ENCODE data around the gene PRF1.
A peak's percentile ranks its signal among the peaks of the same experiment; 100 is the strongest.
"Not testable (repeated sequence)": the region's sequence is repeated elsewhere in the genome, so short reads cannot be mapped to it uniquely, and the experiment has no call there.

The PRF1 gene

DNA sequence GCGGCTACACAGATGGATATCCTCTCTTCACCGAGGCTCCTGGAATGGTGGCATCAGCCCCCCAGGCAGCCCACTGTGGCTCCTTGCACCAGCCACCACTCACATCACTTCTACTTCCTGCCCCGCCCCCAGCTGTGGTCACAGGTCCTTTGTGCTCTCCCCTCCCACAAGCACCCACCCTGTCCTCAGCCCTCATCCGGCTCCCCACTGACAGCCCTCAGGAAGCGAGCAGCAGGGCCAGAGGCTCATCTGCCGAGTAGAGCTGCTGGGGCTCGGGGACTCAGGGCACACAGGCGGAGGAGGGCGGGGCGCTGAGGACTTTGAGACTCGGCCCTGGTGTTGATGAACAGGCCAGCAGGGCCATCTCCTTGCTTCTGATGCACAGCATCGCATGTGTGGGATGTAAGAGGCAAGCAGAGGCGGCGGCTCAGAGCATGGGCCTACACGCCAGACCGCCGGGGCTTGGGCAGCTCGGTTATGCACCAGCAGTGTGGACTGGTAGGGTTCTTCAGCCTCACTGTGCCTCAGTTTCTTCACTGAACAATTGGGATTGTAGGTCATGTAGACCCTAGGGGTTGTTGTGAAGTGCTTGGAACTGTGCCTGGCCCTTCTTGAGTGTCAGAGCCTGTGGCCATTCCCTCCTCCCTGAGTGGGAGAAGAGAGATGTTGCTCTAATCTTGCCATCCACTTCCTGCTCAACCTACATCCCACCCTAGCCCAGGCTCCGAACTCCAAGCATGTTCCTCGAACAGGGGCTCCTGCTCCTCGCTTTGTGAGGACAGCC lies at the start of gene PRF1:
Gene PRF1, minus strand, starts transcription at position 77 of the 784 bp plus-strand sequence. CDS start 1,839 bp downstream, outside the sequence.
- ATAC-seq (peak; percentile 98), DNase-seq (peak; percentile 82 to 90)
- Mint-ChIP-seq H3K4me1 (peaks cover 76% of the 10 kb centered on the region), H3K9me3 (peaks cover 0 to 7% of the 10 kb centered on the region in 2 donors), H3K27ac (peak within 1 kb of the TSS; percentile 75 to 98), H3K27me3 (no peaks in the 10 kb centered on the region), H3K4me3 (peak within 1 kb of the TSS; percentile 92 to 96)

DNA sequence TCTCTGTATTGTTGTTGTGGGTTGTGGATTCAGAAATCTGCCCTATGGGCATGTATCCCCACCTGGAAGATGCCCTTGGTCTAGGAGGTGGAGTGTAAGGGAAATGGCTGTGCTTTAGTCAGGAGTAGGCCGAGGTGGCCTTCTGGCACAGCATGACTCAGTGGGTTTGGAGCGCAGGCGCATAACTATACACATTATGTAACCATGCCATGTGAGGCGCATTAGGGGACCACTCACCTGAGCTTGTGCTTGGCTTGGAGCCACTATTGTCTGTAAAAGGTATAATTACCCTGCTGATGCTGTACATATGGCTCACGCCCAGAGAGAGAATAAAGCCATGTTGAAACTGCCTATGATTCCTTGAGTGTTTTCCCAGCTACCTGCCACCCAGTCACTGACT lies 49.1 kb upstream of the PRF1 start:
- H3K27me3 Mint-ChIP-seq: no peaks in the 10 kb centered on the region

DNA sequence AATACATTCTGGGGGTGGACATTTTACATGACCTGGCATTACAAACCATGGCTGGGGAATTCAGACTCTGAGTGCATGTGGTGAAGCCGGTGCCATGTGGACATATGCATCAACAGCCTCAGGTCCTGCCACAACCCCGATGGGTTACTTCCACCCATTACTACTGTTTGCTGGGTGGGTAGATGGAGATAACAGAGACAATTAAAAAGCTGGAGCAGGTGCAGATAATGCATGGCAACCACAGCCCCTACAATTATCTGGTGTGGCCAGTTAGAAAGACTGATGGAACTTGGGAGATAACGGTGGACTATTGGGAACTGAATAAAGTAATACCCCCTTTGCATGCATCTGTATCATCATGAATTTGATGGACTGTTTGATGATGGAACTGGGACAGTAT lies 48.2 kb upstream of the PRF1 start:
- Mint-ChIP-seq H3K27me3 (no peaks in the 10 kb centered on the region), H3K27ac (no peak overlapping the region), H3K9me3 (peaks cover 24 to 57% of the 10 kb centered on the region in 2 donors), H3K4me3 (no peak overlapping the region), H3K4me1 (peaks cover 2% of the 10 kb centered on the region)
- no peak for DNase-seq
- no peak for ATAC-seq

More for the DNA sequence above, 49.1 kb upstream of the PRF1 start:
- Mint-ChIP-seq H3K4me3 (no peak overlapping the region), H3K27ac (no peak overlapping the region), H3K4me1 (peaks cover 11% of the 10 kb centered on the region), H3K9me3 (peaks cover 24 to 57% of the 10 kb centered on the region in 2 donors)
- DNase-seq: no peak
- ATAC-seq: no peak

DNA sequence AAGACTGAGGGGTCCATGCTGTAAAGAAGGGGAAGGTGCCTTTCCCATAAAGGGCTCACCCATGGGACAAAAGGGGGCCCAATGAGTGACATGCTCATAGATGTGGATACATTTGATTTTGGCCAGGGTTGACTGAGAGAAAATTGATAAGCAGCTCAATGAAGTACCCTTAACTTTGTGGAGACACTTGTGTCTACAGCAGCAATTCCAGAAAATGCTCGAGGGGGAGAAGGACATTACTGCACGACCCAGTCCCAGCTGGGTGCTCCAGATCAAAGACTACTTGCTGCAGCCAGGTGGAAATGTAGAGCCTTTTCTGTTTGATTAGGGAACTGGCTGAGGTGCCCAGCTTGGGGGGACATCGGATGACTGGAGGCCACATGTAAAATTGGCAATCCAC lies 47.6 kb upstream of the PRF1 start:
- Mint-ChIP-seq H3K4me1 (no peaks in the 10 kb centered on the region), H3K27ac (no peak overlapping the region), H3K4me3 (no peak overlapping the region), H3K27me3 (no peaks in the 10 kb centered on the region), H3K9me3 (peaks cover 24 to 57% of the 10 kb centered on the region in 2 donors)
- no peak for ATAC-seq
- DNase-seq: no peak

DNA sequence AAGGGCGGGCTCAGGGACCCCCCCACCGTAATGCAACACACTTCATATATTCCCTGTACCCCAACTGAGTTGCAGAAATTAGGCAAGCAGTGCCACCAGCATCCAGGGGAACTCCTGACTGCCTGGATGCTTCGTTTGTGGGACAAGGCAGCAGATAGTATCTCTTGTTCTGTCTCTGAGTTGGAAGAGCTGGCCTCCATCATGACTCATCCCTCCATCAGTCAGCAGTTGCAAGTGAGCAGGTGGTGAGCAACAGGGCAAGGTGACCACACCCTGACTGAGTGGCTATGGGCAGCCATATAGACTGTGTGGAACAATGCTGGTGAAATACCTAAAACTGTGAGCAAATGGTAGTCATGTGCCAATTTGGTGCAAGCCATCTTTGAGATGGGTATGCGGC lies 47.0 kb upstream of the PRF1 start:
- peaks cover 24 to 57% of the 10 kb centered on the region in 2 donors for H3K9me3 Mint-ChIP-seq
- no peaks in the 10 kb centered on the region for H3K4me1 Mint-ChIP-seq
- DNase-seq (no peak), ATAC-seq (peak; percentile 52)
- no peak overlapping the region for H3K4me3 Mint-ChIP-seq
- H3K27me3 Mint-ChIP-seq: no peaks in the 10 kb centered on the region
- no peak overlapping the region for H3K27ac Mint-ChIP-seq

DNA sequence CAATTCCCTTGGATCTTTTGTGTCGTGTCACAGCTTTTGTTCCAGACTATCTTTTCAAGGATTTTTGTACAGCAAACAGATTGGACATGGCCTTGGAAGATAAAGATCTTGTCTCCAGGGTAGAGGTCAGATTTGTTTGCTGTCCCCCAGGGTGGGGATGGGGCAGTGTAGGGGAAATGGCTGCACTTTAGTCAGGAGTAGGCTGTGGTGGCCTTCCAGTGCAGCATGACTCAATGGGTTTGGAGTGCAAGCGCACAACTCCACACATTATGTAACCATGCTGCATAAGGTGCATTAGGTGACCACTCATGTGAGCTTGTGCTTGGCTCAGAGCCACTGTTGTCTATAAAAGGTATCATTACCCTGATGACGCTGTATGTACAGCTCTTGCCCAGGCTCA lies 45.9 kb upstream of the PRF1 start:
- ATAC-seq (no peak), DNase-seq (no peak)
- Mint-ChIP-seq H3K27ac (no peak overlapping the region), H3K4me1 (no peaks in the 10 kb centered on the region), H3K4me3 (no peak overlapping the region), H3K27me3 (no peaks in the 10 kb centered on the region), H3K9me3 (peaks cover 24 to 57% of the 10 kb centered on the region in 2 donors)

DNA sequence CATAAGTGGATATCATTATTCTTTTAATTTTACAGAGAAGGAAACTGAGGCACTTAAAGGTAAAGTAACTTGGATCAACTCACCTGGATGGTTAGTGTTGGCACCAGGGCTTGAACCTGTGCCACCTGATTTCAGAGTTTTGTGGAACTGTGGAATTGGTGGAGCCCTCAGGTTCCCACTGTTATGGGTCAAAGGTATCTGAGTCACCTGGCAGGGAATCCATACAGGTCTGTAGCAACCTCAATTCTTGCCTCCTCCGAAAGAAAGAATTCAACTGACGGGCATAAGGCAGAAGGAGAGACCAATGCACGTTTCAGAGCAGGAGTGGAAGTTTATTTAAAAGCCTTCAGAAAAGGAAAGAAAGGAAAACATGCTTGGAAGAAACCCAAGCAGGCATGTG lies 44.5 kb upstream of the PRF1 start:
- no peak overlapping the region for H3K27ac Mint-ChIP-seq
- peaks cover 24 to 51% of the 10 kb centered on the region in 2 donors for H3K9me3 Mint-ChIP-seq
- H3K27me3 Mint-ChIP-seq: no peaks in the 10 kb centered on the region
- no peak for DNase-seq
- no peak overlapping the region for H3K4me3 Mint-ChIP-seq
- no peak for ATAC-seq
- H3K4me1 Mint-ChIP-seq: no peaks in the 10 kb centered on the region

DNA sequence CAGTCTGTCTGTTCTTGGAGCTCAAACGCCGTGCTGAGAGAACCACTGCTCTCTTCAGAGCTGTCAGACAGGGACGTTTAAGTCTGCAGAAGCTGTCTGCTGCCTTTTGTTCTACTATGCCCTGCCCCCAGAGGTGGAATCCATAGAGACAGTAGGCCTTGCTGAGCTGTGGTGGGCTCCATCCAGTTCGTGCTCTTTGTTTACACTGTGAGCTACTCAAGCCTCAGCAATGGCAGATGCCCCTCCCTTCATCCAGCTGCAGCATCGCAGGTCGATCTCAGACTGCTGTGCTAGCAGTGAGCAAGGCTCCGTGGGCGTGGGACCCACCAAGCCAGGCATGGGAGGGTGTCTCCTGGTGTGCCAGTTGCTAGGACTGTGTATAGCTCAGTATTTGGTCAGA lies 42.4 kb upstream of the PRF1 start:
- H3K4me1 Mint-ChIP-seq, H3K27ac Mint-ChIP-seq, H3K4me3 Mint-ChIP-seq, H3K27me3 Mint-ChIP-seq, ATAC-seq, DNase-seq: not testable (repeated sequence)
- H3K9me3 Mint-ChIP-seq: peaks cover 13 to 30% of the 10 kb centered on the region in 2 donors

DNA sequence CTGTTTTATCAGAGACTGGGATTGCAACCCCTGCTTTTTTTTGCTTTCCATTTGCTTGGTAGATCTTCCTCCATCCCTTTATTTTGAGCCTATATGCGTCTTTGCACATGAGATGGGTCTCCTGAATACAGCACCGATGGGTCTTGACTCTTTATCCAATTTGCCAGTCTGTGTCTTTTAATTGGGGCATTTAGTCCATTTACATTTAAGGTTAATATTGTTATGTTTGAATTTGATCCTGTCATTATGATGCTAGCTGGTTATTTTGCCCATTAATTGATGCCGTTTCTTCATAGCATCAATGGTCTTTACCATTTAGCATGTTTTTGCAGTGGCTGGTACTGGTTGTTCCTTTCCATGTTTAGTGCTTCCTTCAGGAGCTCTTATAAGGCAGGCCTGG lies 40.7 kb upstream of the PRF1 start:
- not testable (repeated sequence) for H3K27me3 Mint-ChIP-seq, H3K27ac Mint-ChIP-seq, H3K4me1 Mint-ChIP-seq, H3K4me3 Mint-ChIP-seq, ATAC-seq, DNase-seq
- H3K9me3 Mint-ChIP-seq: peaks cover 4 to 13% of the 10 kb centered on the region in 2 donors

DNA sequence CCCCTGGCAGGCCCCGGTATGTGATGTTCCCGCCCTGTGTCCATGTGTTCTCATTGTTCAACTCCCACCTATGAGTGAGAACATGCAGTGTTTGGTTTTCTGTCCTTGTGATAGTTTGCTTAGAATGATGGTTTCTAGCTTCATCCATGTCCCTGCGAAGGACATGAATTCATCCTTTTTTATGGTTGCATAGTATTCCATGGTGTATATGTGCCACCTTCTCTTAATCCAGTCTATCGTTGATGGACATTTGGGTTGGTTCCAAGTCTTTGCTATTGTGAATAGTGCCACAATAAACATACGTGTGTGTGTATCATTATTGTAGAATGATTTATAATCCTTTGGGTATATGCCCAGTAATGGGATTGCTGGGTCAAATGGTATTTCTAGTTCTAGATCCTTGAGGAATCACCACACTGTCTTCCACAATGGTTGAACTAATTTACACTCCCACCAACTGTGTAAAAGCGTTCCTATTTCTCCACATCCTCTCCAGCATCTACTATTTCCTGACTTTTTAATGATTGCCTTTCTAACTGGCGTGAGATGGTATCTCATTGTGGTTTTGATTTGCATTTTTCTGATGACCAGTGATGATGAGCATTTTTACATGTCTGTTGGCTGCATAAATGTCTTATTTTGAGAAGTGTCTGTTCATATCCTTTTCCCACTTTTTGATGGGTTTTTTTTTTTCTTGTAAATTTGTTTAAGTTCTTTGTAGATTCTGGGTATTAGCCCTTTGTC lies 37.3 kb upstream of the PRF1 start:
- not testable (repeated sequence) for ATAC-seq, H3K27me3 Mint-ChIP-seq, H3K9me3 Mint-ChIP-seq, H3K4me3 Mint-ChIP-seq, H3K4me1 Mint-ChIP-seq, DNase-seq
- peak overlapping the region in 1 of 2 donors; percentile 35 for H3K27ac Mint-ChIP-seq

DNA sequence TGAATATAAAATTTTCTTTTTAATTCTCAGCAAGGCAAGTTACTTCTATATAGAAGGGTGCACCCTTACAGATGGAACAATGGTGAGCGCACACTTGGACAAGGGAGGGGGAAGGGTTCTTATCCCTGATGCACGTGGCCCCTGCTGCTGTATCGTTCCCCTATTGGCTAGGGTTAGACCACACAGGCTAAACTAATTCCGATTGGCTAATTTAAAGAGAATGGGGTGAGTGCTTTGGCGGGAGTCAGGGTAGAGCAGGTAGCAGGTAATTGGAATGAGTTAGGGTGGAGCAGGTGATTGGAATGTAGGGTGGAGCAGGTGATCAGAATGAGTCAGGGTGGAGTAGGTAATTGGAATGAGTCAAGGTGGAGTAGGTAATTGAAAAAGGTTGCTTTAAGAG lies 32.0 kb upstream of the PRF1 start:
- H3K9me3 Mint-ChIP-seq, DNase-seq, H3K27me3 Mint-ChIP-seq, H3K4me3 Mint-ChIP-seq, H3K4me1 Mint-ChIP-seq, ATAC-seq, H3K27ac Mint-ChIP-seq: not testable (repeated sequence)

DNA sequence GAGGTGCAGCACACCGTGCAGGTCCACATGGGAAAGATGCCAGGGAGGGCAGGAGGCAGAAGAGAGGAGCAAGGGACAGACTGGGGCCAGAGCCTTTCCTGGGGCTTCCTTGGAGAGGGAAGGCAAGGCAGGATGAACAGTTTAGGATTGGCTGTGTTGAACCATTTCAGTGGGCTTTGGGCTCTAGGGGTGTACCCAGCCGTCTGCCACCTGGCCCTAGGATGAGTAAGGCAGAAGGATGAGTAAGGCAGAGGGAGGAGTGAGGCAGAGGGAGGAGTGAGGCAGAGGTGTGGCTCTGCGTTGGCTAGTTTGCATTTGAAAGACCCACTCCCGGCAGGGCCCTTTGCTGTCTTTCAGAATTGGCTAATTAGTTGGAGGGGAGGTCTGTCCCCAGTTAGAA lies 31.5 kb upstream of the PRF1 start:
- Mint-ChIP-seq H3K4me3 (no peak overlapping the region), H3K27ac (peak overlapping the region in 1 of 2 donors; percentile 75), H3K9me3 (no peaks in the 10 kb centered on the region), H3K27me3 (no peaks in the 10 kb centered on the region), H3K4me1 (no peaks in the 10 kb centered on the region)
- ATAC-seq (no peak), DNase-seq (no peak)

DNA sequence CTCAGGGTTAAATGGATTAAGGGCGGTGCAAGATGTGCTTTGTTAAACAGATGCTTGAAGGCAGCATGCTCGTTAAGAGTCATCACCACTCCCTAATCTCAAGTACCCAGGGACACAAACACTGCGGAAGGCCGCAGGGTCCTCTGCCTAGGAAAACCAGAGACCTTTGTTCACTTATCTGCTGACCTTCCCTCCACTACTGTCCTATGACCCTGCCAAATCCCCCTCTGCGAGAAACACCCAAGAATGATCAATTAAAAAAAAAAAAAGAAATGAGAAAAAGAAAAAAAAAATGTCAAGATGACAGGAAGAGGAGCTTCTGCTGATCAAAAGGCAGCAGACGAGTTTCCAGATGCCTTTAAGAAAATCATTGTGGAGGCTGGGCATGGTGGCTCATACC lies 29.2 kb upstream of the PRF1 start:
- H3K9me3 Mint-ChIP-seq: peaks cover 6 to 13% of the 10 kb centered on the region in 2 donors
- DNase-seq, ATAC-seq, H3K27me3 Mint-ChIP-seq, H3K27ac Mint-ChIP-seq, H3K4me1 Mint-ChIP-seq, H3K4me3 Mint-ChIP-seq: not testable (repeated sequence)

DNA sequence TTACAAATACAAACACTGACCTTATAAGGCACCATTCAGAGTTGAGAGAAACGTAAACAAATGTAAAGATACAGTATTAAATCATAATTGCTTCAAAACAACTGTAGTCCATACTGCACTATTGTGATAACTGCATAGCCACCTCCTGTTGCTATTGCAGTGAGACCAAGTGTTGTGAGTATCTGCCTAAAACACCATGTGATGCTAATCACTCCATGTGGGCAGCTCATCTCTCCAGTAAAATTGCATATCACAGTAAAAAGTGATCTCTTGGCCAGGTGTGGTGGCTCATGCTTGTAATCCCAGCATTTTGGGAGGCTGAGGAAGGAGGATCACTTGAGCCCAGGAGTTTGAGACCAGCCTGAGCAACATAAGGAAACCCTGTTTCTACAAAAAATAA lies 26.8 kb upstream of the PRF1 start:
- H3K27ac Mint-ChIP-seq: no peak overlapping the region
- no peaks in the 10 kb centered on the region for H3K4me1 Mint-ChIP-seq
- H3K9me3 Mint-ChIP-seq: peaks cover 11 to 13% of the 10 kb centered on the region in 2 donors
- no peak overlapping the region for H3K4me3 Mint-ChIP-seq
- ATAC-seq (no peak), DNase-seq (no peak)
- H3K27me3 Mint-ChIP-seq: no peaks in the 10 kb centered on the region

DNA sequence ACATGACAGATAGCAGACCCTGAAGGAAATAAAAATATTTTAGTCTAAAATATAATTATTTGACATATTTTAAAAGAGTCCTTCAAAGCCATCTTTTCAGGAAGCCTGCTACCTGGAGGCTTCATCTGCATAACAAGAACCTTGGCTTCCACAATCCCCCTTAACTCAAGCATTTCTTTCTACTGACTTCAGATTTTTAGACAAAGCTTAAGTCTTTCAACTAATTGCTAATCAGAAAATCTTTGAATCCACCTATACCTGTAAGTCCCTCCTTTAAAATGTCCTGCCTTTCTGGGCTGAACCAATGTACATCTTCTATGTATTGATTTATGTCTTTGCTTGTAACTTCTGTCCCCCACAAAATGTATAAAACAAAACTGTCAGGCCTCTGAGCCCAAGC lies 23.5 kb upstream of the PRF1 start:
- no peak for DNase-seq
- ATAC-seq: no peak
- Mint-ChIP-seq H3K27ac (no peak overlapping the region), H3K4me3 (no peak overlapping the region), H3K4me1 (no peaks in the 10 kb centered on the region), H3K27me3 (no peaks in the 10 kb centered on the region), H3K9me3 (peaks cover 11 to 13% of the 10 kb centered on the region in 2 donors)
